K562 (cell line): ENCODE results near the gene CALML3. TPM values are rescaled to one million over a fixed set of nuclear protein-coding genes. Genes with fewer than 3 reads are reported as not detected.

Experiments
- ATAC-seq: fragments of 200-7000 bp; cut with Tn5 transposase; 3 replicates; pipeline ENCODE4 v1.9.1; 2020; ENCODE audit warnings: moderate library complexity
- BruUV-seq: library from RNA; stranded (reverse); fragments of 400-500 nt; replicated peaks from 2 replicates; lab custom pipeline; 2021; lab: Mats Ljungman, UMichigan
- CTCF ChIA-PET: fragments of 300-600 bp; formaldehyde crosslinking; extraction: SDS; loops from one replicate; lab custom pipeline; 2021; ENCODE audit warnings: low intra/inter-chr PET ratio; lab: Yijun Ruan, JAX
- POLR2A ChIA-PET: fragments of 300-600, 350-650 bp; sonication (Branson Sonifier 250); formaldehyde crosslinking; extraction: SDS; loops from one replicate; lab custom pipeline; 2021; ENCODE audit warnings: antibody characterized with exemption, inconsistent platforms; lab: Yijun Ruan, JAX
- DNase-seq, 4 experiments: peaks; one replicate each; pipeline versions ENCODE4 v3.0.0 to v3.0.0-alpha.2; 2011 to 2018; ENCODE audit warnings: low spot score in 3 of 4, mixed read lengths in 3 of 4; ENCODE audit errors: extremely low read depth in 1 of 4
- FAIRE-seq: peaks from 2 replicates; lab custom pipeline; 2011; peaks lifted over from hg19 to GRCh38; lab: Jason Lieb, UNC
- H2AFZ ChIP-seq: 2 replicates; pipeline ENCODE4 v1.6.0; 2011; ENCODE audit warnings: low read depth, low read length, control low read depth, inconsistent platforms
- H3K27ac ChIP-seq: fragments of 200-600 bp; 3 replicates; pipeline ENCODE4 v1.8.0; 2011; ENCODE audit warnings: low read depth, mild to moderate bottlenecking, control low read depth, inconsistent platforms, low read length, moderate library complexity, mixed read lengths; ENCODE audit errors: extremely low read depth
- H3K27me3 ChIP-seq, 2 experiments: fragments of 300-600 bp in 1 of 2; 2 replicates in 1 of 2; 3 replicates in 1 of 2; pipeline versions ENCODE4 v1.6.0 to v1.8.0; 2011; ENCODE audit warnings: inconsistent platforms in 2 of 2, low read length in 2 of 2, mild to moderate bottlenecking in 1 of 2, mixed read lengths in 1 of 2, moderate library complexity in 1 of 2; ENCODE audit not compliant: control insufficient read depth in 2 of 2, insufficient read depth in 2 of 2
- H3K36me3 ChIP-seq: fragments of 300-600 bp; 3 replicates; pipeline ENCODE4 v1.8.0; 2011; ENCODE audit warnings: mild to moderate bottlenecking, low read length, inconsistent platforms; ENCODE audit not compliant: control insufficient read depth, insufficient read depth
- H3K4me1 ChIP-seq, 2 experiments: fragments of 200-600 bp in 1 of 2; replicated peaks in 1 of 2; 2 replicates in 1 of 2; 3 replicates in 1 of 2; pipeline versions ENCODE4 v1.5.1 to v1.8.0; 2011; ENCODE audit warnings: inconsistent platforms in 2 of 2, low read length in 2 of 2, mild to moderate bottlenecking in 1 of 2, mixed read lengths in 1 of 2, moderate library complexity in 1 of 2; ENCODE audit not compliant: control insufficient read depth in 2 of 2, insufficient read depth in 2 of 2
- H3K4me2 ChIP-seq: 2 replicates; pipeline ENCODE4 v1.6.1; 2011; ENCODE audit warnings: low read length, control low read depth, inconsistent platforms, mixed read lengths; ENCODE audit not compliant: insufficient read depth
- H3K4me3 ChIP-seq: fragments of 200-600 bp; sonication (generic), shearing (Covaris generic); 2 replicates; pipeline ENCODE4 v1.5.1; 2016; ENCODE audit warnings: control low read depth, inconsistent platforms
- H3K79me2 ChIP-seq: fragments of 200-600 bp; 3 replicates; pipeline ENCODE4 v1.8.0; 2011; ENCODE audit warnings: low read length, inconsistent platforms; ENCODE audit not compliant: control insufficient read depth, insufficient read depth
- H3K9ac ChIP-seq, 2 experiments: 2 replicates each; pipeline versions ENCODE4 v1.6.0 to v1.6.1; 2011; ENCODE audit warnings: low read depth in 2 of 2, low read length in 2 of 2, control low read depth in 1 of 2, inconsistent platforms in 1 of 2, mild to moderate bottlenecking in 1 of 2, mixed read lengths in 1 of 2; ENCODE audit not compliant: insufficient read depth in 1 of 2
- H3K9me1 ChIP-seq: one replicate; pipeline ENCODE4 v1.6.0; 2011; ENCODE audit warnings: inconsistent platforms, mild to moderate bottlenecking, low read length, moderate library complexity; ENCODE audit not compliant: control insufficient read depth, insufficient read depth
- H3K9me3 ChIP-seq: replicated peaks from 2 replicates; pipeline ENCODE4 v1.5.1; 2011; ENCODE audit warnings: low read depth, low read length, inconsistent platforms; ENCODE audit not compliant: control insufficient read depth, insufficient read depth
- H4K20me1 ChIP-seq: replicated peaks from 2 replicates; pipeline ENCODE4 v1.6.1; 2011; ENCODE audit warnings: low read length, inconsistent platforms, mixed read lengths; ENCODE audit not compliant: control insufficient read depth, insufficient read depth
- ARID1B ChIP-seq: fragments of 450-650 bp; IDR thresholded peaks from 2 replicates; pipeline ENCODE4 v1.6.1; 2016; ENCODE audit warnings: antibody characterized with exemption, mild to moderate bottlenecking, inconsistent platforms
- BCOR ChIP-seq: fragments of 450-650 bp; IDR thresholded peaks from 2 replicates; pipeline ENCODE4 v1.6.1; 2016
- CBFA2T3 ChIP-seq: fragments of 450-650 bp; IDR thresholded peaks from 2 replicates; pipeline ENCODE4 v1.6.1; 2017
- GABPB2 ChIP-seq: fragments of 250-450 bp; sonication (Bioruptor Pico); conservative IDR thresholded peaks from 2 replicates; pipeline ENCODE4 v1.5.1; 2021; ENCODE audit warnings: mild to moderate bottlenecking
- MECOM ChIP-seq: fragments of 250-450 bp; sonication (Bioruptor Pico); IDR thresholded peaks from 2 replicates; pipeline ENCODE4 v1.8.0; 2022; ENCODE audit warnings: inconsistent platforms
- PCBP1 ChIP-seq: fragments of 200-400 bp; formaldehyde crosslinking; IDR thresholded peaks from 2 replicates; pipeline ENCODE4 v1.6.1; 2018; ENCODE audit warnings: mild to moderate bottlenecking, low read depth, low read length; ENCODE audit not compliant: poor library complexity, severe bottlenecking
- PREB ChIP-seq: sonication (generic); formaldehyde crosslinking; IDR thresholded peaks from 2 replicates; pipeline ENCODE4 v1.8.1; 2023; ENCODE audit warnings: mild to moderate bottlenecking, missing genetic modification reagents
- SMAD4 ChIP-seq: fragments of 250-450 bp; sonication (Bioruptor Pico); conservative IDR thresholded peaks from 2 replicates; pipeline ENCODE4 v1.8.0; 2021; ENCODE audit warnings: inconsistent platforms, mild to moderate bottlenecking, moderate library complexity
- SRSF1 ChIP-seq: fragments of 200-400 bp; formaldehyde crosslinking; IDR thresholded peaks from 2 replicates; pipeline ENCODE4 v1.6.1; 2017; ENCODE audit warnings: mild to moderate bottlenecking, low read depth, low read length, moderate library complexity
- SUPT5H ChIP-seq: fragments of 450-650 bp; IDR thresholded peaks from 2 replicates; pipeline ENCODE4 v1.6.1; 2016
- TAL1 ChIP-seq: fragments of 450-650 bp; IDR thresholded peaks from 2 replicates; pipeline ENCODE4 v1.6.1; 2016; ENCODE audit warnings: mild to moderate bottlenecking
- TCF3 ChIP-seq: sonication (generic); formaldehyde crosslinking; IDR thresholded peaks from 2 replicates; pipeline ENCODE4 v1.4.0; 2020; ENCODE audit warnings: mild to moderate bottlenecking, missing genetic modification reagents
- TCF7L2 ChIP-seq: fragments of 150-350 bp; IDR thresholded peaks from 2 replicates; pipeline ENCODE4 v1.6.1; 2016; ENCODE audit warnings: low read depth, mild to moderate bottlenecking, low read length, moderate library complexity
- ZMIZ1 ChIP-seq, 2 experiments: fragments of 150-350 bp in 1 of 2; IDR thresholded peaks; 2 replicates each; pipeline ENCODE4 v1.6.1; 2012 to 2016; ENCODE audit warnings: low read depth in 2 of 2, low read length in 2 of 2, mild to moderate bottlenecking in 1 of 2, moderate library complexity in 1 of 2
- ZNF143 ChIP-seq: sonication (generic); formaldehyde crosslinking; IDR thresholded peaks from 2 replicates; pipeline ENCODE4 v1.9.0; 2022; ENCODE audit warnings: mild to moderate bottlenecking, missing genetic modification reagents
- ZNF354B ChIP-seq: fragments of 250-450 bp; sonication (Bioruptor Pico); IDR thresholded peaks from 2 replicates; pipeline ENCODE4 v1.4.0; 2020
- WGBS: fragments of 100-300 bp; shearing (Covaris generic); methylation state at CpG from one replicate; pipeline ENCODE4 v1.1.6; 2016; ENCODE audit warnings: low coverage, mixed read lengths; ENCODE audit not compliant: insufficient coverage; ENCODE audit errors: missing lambda C conversion rate; 5-methylcytosine and 5-hydroxymethylcytosine counted together
- in situ Hi-C: fragments of 300-500 bp; cut with MboI; formaldehyde crosslinking; loops from 4 replicates; pipeline ENCODE4 v1.15.0; 2018; ENCODE audit warnings: inconsistent platforms, mixed read lengths
- intact Hi-C: fragments of 100-400 bp; cut with micrococcal nuclease; formaldehyde crosslinking; loops from 2 replicates; pipeline ENCODE4 v1.14.2; 2022
- polyA plus RNA-seq, 8 experiments: library from polyadenylated mRNA; depleted of rRNA in 4 of 8; stranded (reverse) in 5 of 8; unstranded in 3 of 8; fragments of >200 nt; fragmentation: Nextera tagmentation in 2 of 8; fragmentation: Illumina TruSeq in 1 of 8; extraction: Ambion mirVana in 2 of 8; extraction: Trizol in 1 of 8; gene quantifications; 2 replicates each; pipeline versions ENCODE4 v1.2.1 to v1.2.3, GENCODE V29; 2011 to 2014; ENCODE audit warnings: inconsistent platforms in 1 of 8, missing spikeins in 1 of 8
- total RNA-seq, 7 experiments: library from RNA; depleted of rRNA in 6 of 7; stranded (reverse); fragments of >200 nt in 6 of 7; fragmentation: Illumina TruSeq in 2 of 7; extraction: Trizol in 2 of 7; gene quantifications; 2 replicates each; pipeline versions ENCODE4 v1.2.1 to v1.2.3, GENCODE V29; 2011 to 2021; ENCODE audit warnings: low replicate concordance in 1 of 7

Gene CALML3
- total and polyA plus RNA-seq, 9 of the 15 experiments (the other 6 are each of a cell fraction or from before 2014, with no cell fraction given), result not detected

GRCh38 chr10:5568984-5569383, 44.2 kb downstream of the CALML3 start (continued):
- no peak for TF ChIP-seq ZMIZ1 (IDR thresholded peaks at IDR 0.05; ENCODE audit: low read depth in 2 of 2, low read length in 2 of 2)

- Histone ChIP-seq H3K9me3 (no peaks in the 10 kb centered on the region), H3K36me3 (no peaks in the 10 kb centered on the region), H3K4me2 (no peak overlapping the region), H3K27ac (no peak overlapping the region), H2AFZ (no peak overlapping the region), H4K20me1 (no peaks in the 10 kb centered on the region), H3K4me1 (peaks cover 9 to 17% of the 10 kb centered on the region in 2 experiments; a peak in 4 of 5 replicates), H3K79me2 (no peaks in the 10 kb centered on the region), H3K9ac (no peak overlapping the region), H3K9me1 (no peaks in the 10 kb centered on the region), H3K27me3 (no peaks in the 10 kb centered on the region), H3K4me3 (no peak overlapping the region)
- ATAC-seq (no peak), DNase-seq (no peak), FAIRE-seq (peak; percentile 6)
- WGBS, result 4% methylated on average over 2 of the region's 2 CpGs
- ChIA-PET POLR2A (interaction anchor here (1.2 kb wide), 1 partner anchor 9 kb away, joined by 4 read pairs; no protein-coding TSS in a partner anchor), CTCF (no interaction called here)
- intact Hi-C loops, result no loop called here
- in situ Hi-C loops, result no loop called here
- no TSS peak for BruUV-seq
- TF ChIP-seq GABPB2 (CRISPR knock-in tag), result no peak
- TF ChIP-seq MECOM (CRISPR knock-in tag), result peak; percentile 74; the same call in 1 of the 2 replicates
- TF ChIP-seq PREB (CRISPR knock-in tag), result no peak
- peak; percentile 43; the same call in 1 of the 2 replicates for TF ChIP-seq ARID1B
- TF ChIP-seq TCF3 (CRISPR knock-in tag), result peak; percentile 53
- no peak for TF ChIP-seq ZNF354B
- no peak for TF ChIP-seq SMAD4 (CRISPR knock-in tag)
- no peak for TF ChIP-seq PCBP1
- 0 out of 2 replicates have a peak, but pooled peaks have one; percentile 11 for TF ChIP-seq CBFA2T3
- TF ChIP-seq BCOR, result no peak
- TF ChIP-seq SRSF1, result no peak
- TF ChIP-seq TCF7L2, result no peak
- peak; percentile 22; the same call in 1 of the 2 replicates for TF ChIP-seq TAL1
- TF ChIP-seq ZNF143, result no peak
- TF ChIP-seq SUPT5H, result no peak
- TF ChIP-seq, all 486 proteins: peak for 5
Measured at GRCh38 chr10:5569568-5569967, 44.8 kb downstream of the CALML3 start.
